Endothelial cell of umbilical vein (primary cell): ENCODE measurements around the gene FGD6.

Experiments
- POLR2AphosphoS5 ChIP-seq: IDR thresholded peaks from 2 replicates; pipeline ENCODE4 v1.6.1; 2012; ENCODE audit warnings: low read depth, mild to moderate bottlenecking, control low read depth, low read length, moderate library complexity; ENCODE audit not compliant: insufficient read depth
- TF ChIP-seq, protein P1 (sequence below), 2 donors: IDR thresholded peaks; 1 replicate in 1 of 2; 2 replicates in 1 of 2; pipeline ENCODE4 v1.5.1; 2011; ENCODE audit warnings: low read length in 2 of 2, mild to moderate bottlenecking in 2 of 2, moderate library complexity in 2 of 2, control low read depth in 1 of 2, inconsistent platforms in 1 of 2, low read depth in 1 of 2; ENCODE audit not compliant: insufficient read depth in 1 of 2; ENCODE audit errors: extremely low read depth in 1 of 2
- TF ChIP-seq, protein P2 (sequence below): IDR thresholded peaks from 2 replicates; pipeline ENCODE4 v1.6.1; 2011; ENCODE audit not compliant: insufficient read depth, insufficient read length

DNA sequence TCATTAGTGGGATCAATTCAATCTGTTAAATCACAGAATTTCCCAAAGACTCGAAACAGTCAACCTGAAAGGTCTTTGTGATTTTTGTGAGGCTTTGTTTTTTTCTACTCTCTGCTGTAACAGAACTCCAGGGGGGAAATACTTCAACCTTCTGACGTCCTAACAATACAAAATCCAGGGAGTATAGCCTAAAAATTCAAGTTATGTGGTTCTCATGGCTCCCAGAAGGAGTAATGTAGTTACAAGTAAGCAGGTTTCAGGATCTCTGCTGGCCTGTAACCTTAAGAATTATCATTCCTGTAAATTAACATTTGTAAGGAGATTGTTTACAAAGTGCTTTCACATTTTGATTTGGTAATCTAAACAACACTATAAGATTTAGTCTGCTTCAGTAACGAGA lies 40.3 kb upstream of the FGD6 start:
- TF ChIP-seq, protein P1, sequence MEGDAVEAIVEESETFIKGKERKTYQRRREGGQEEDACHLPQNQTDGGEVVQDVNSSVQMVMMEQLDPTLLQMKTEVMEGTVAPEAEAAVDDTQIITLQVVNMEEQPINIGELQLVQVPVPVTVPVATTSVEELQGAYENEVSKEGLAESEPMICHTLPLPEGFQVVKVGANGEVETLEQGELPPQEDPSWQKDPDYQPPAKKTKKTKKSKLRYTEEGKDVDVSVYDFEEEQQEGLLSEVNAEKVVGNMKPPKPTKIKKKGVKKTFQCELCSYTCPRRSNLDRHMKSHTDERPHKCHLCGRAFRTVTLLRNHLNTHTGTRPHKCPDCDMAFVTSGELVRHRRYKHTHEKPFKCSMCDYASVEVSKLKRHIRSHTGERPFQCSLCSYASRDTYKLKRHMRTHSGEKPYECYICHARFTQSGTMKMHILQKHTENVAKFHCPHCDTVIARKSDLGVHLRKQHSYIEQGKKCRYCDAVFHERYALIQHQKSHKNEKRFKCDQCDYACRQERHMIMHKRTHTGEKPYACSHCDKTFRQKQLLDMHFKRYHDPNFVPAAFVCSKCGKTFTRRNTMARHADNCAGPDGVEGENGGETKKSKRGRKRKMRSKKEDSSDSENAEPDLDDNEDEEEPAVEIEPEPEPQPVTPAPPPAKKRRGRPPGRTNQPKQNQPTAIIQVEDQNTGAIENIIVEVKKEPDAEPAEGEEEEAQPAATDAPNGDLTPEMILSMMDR (IDR thresholded peaks at IDR 0.05; ENCODE audit: extremely low read depth in 1 of 2, insufficient read depth in 1 of 2, low read depth in 1 of 2, low read length in 2 of 2), result no peak
- TF ChIP-seq, protein P2, sequence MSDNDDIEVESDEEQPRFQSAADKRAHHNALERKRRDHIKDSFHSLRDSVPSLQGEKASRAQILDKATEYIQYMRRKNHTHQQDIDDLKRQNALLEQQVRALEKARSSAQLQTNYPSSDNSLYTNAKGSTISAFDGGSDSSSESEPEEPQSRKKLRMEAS, result no peak
- TF ChIP-seq POLR2AphosphoS5, result no peak
